ENCODE data around the gene ENAH.
"Not testable (repeated sequence)": the region's sequence is repeated elsewhere in the genome, so short reads cannot be mapped to it uniquely, and the experiment has no call there.

ENAH gene

GRCh38 chr1:225662155-225662554 is 9.2 kb upstream of the ENAH start:
- Histone ChIP-seq H3K9ac (ENCODE audit: low read depth, low read length) (no peak overlapping the region), H3K36me3 (ENCODE audit: insufficient read depth, low read length) (no peaks in the 10 kb centered on the region), H3K9me3 (ENCODE audit: control insufficient read depth, insufficient read depth, low read length) (no peaks in the 10 kb centered on the region), H3K4me1 (ENCODE audit: insufficient read depth, low read length) (no peaks in the 10 kb centered on the region)

GRCh38 chr1:225660544-225660946 is 7.6 kb upstream of the ENAH start:
- Histone ChIP-seq H3K9me3 (ENCODE audit: control insufficient read depth, insufficient read depth, low read length) (no peaks in the 10 kb centered on the region), H3K36me3 (ENCODE audit: insufficient read depth, low read length) (no peaks in the 10 kb centered on the region), H3K9ac (ENCODE audit: low read depth, low read length) (no peak overlapping the region), H3K4me1 (ENCODE audit: insufficient read depth, low read length) (peaks cover 2% of the 10 kb centered on the region; the same call in 1 of the 2 replicates)

- Histone ChIP-seq H3K4me1 (ENCODE audit: insufficient read depth, low read length) (peaks cover 8% of the 10 kb centered on the region), H3K9me3 (ENCODE audit: control insufficient read depth, insufficient read depth, low read length) (no peaks in the 10 kb centered on the region), H3K36me3 (ENCODE audit: insufficient read depth, low read length) (no peaks in the 10 kb centered on the region), H3K9ac (ENCODE audit: low read depth, low read length) (no peak overlapping the region)
Measured at GRCh38 chr1:225658041-225658440, 5.1 kb upstream of the ENAH start.

GRCh38 chr1:225657462-225657989 is 4.6 kb upstream of the ENAH start:
- no peaks in the 10 kb centered on the region for H3K36me3 ChIP-seq (ENCODE audit: insufficient read depth, low read length)
- no peak overlapping the region for H3K9ac ChIP-seq (ENCODE audit: low read depth, low read length)
- H3K4me1 ChIP-seq (ENCODE audit: insufficient read depth, low read length): peaks cover 8% of the 10 kb centered on the region
- no peaks in the 10 kb centered on the region for H3K9me3 ChIP-seq (ENCODE audit: control insufficient read depth, insufficient read depth, low read length)

GRCh38 chr1:225656259-225656655 is 3.3 kb upstream of the ENAH start:
- not testable (repeated sequence) for H3K4me1 ChIP-seq (ENCODE audit: insufficient read depth, low read length); H3K9ac ChIP-seq (ENCODE audit: low read depth, low read length); H3K9me3 ChIP-seq (ENCODE audit: control insufficient read depth, insufficient read depth, low read length); H3K36me3 ChIP-seq (ENCODE audit: insufficient read depth, low read length)

- Histone ChIP-seq H3K9ac (ENCODE audit: low read depth, low read length) (no peak overlapping the region), H3K9me3 (ENCODE audit: control insufficient read depth, insufficient read depth, low read length) (no peaks in the 10 kb centered on the region), H3K4me1 (ENCODE audit: insufficient read depth, low read length) (peaks cover 8% of the 10 kb centered on the region), H3K36me3 (ENCODE audit: insufficient read depth, low read length) (no peaks in the 10 kb centered on the region)
Measured at GRCh38 chr1:225655509-225656258, 2.8 kb upstream of the ENAH start.

- Histone ChIP-seq H3K9ac (ENCODE audit: low read depth, low read length) (peak overlapping the region; percentile 81; the same call in 1 of the 2 replicates), H3K4me1 (ENCODE audit: insufficient read depth, low read length) (peaks cover 8% of the 10 kb centered on the region), H3K36me3 (ENCODE audit: insufficient read depth, low read length) (no peaks in the 10 kb centered on the region), H3K9me3 (ENCODE audit: control insufficient read depth, insufficient read depth, low read length) (no peaks in the 10 kb centered on the region)
Measured at GRCh38 chr1:225654688-225655508, 2.0 kb upstream of the ENAH start.

- no peaks in the 10 kb centered on the region for H3K9me3 ChIP-seq (ENCODE audit: control insufficient read depth, insufficient read depth, low read length)
- H3K9ac ChIP-seq (ENCODE audit: low read depth, low read length): peak overlapping the region; percentile 81
- no peaks in the 10 kb centered on the region for H3K36me3 ChIP-seq (ENCODE audit: insufficient read depth, low read length)
- peaks cover 8% of the 10 kb centered on the region for H3K4me1 ChIP-seq (ENCODE audit: insufficient read depth, low read length)
Measured at GRCh38 chr1:225654277-225654597, 1.3 kb upstream of the ENAH start.

- Histone ChIP-seq H3K9ac (ENCODE audit: low read depth, low read length) (peak overlapping the region; percentile 81), H3K9me3 (ENCODE audit: control insufficient read depth, insufficient read depth, low read length) (no peaks in the 10 kb centered on the region), H3K36me3 (ENCODE audit: insufficient read depth, low read length) (no peaks in the 10 kb centered on the region), H3K4me1 (ENCODE audit: insufficient read depth, low read length) (peaks cover 8% of the 10 kb centered on the region)
Measured at GRCh38 chr1:225653463-225654276, 747 bp upstream of the ENAH start.

GRCh38 chr1:225651872-225652728 is 823 bp downstream of the ENAH start:
- Histone ChIP-seq H3K9ac (ENCODE audit: low read depth, low read length) (peak overlapping the region; percentile 96), H3K4me1 (ENCODE audit: insufficient read depth, low read length) (peaks cover 8% of the 10 kb centered on the region), H3K36me3 (ENCODE audit: insufficient read depth, low read length) (no peaks in the 10 kb centered on the region), H3K9me3 (ENCODE audit: control insufficient read depth, insufficient read depth, low read length) (no peaks in the 10 kb centered on the region; the same call in 1 of the 2 replicates)

GRCh38 chr1:225651376-225651871 is 1.5 kb downstream of the ENAH start:
- Histone ChIP-seq H3K9me3 (ENCODE audit: control insufficient read depth, insufficient read depth, low read length) (no peaks in the 10 kb centered on the region; the same call in 1 of the 2 replicates), H3K36me3 (ENCODE audit: insufficient read depth, low read length) (no peaks in the 10 kb centered on the region), H3K4me1 (ENCODE audit: insufficient read depth, low read length) (peaks cover 8% of the 10 kb centered on the region), H3K9ac (ENCODE audit: low read depth, low read length) (peak overlapping the region; percentile 96)

GRCh38 chr1:225650179-225650578 is 2.7 kb downstream of the ENAH start:
- Histone ChIP-seq H3K4me1 (ENCODE audit: insufficient read depth, low read length) (peaks cover 3% of the 10 kb centered on the region), H3K9me3 (ENCODE audit: control insufficient read depth, insufficient read depth, low read length) (no peaks in the 10 kb centered on the region; the same call in 1 of the 2 replicates), H3K9ac (ENCODE audit: low read depth, low read length) (no peak overlapping the region; the same call in 1 of the 2 replicates), H3K36me3 (ENCODE audit: insufficient read depth, low read length) (no peaks in the 10 kb centered on the region)

GRCh38 chr1:225645194-225645895 is 7.6 kb downstream of the ENAH start:
- H3K36me3 ChIP-seq (ENCODE audit: insufficient read depth, low read length): no peaks in the 10 kb centered on the region
- no peaks in the 10 kb centered on the region for H3K4me1 ChIP-seq (ENCODE audit: insufficient read depth, low read length)
- H3K9ac ChIP-seq (ENCODE audit: low read depth, low read length): no peak overlapping the region
- H3K9me3 ChIP-seq (ENCODE audit: control insufficient read depth, insufficient read depth, low read length): no peaks in the 10 kb centered on the region; the same call in 1 of the 2 replicates
